Measurements from ENCODE around the gene TGDS. TPM values are rescaled to one million over a fixed set of nuclear protein-coding genes. Genes with fewer than 3 reads are reported as not detected.
"Not testable (repeated sequence)": the region's sequence is repeated elsewhere in the genome, so short reads cannot be mapped to it uniquely, and the experiment has no call there.

TGDS gene
- total RNA-seq, 1 experiment from 2014 or later: 59.9 TPM

GRCh38 chr13:94535775-94536174 lies 60.2 kb downstream of the TGDS start:
- in situ Hi-C loops (cut with HindIII; ENCODE audit: low pct_unique_long_range_greater_than_20kb, low sequenced_read_pairs): no loop called here
- no peak for DNase-seq (ENCODE audit: low read depth, low spot score)

- in situ Hi-C loops (cut with HindIII; ENCODE audit: low pct_unique_long_range_greater_than_20kb, low sequenced_read_pairs): no loop called here
- DNase-seq (ENCODE audit: low read depth, low spot score): no peak
Measured at GRCh38 chr13:94535231-94535630, 60.7 kb downstream of the TGDS start.

- no peak for DNase-seq (ENCODE audit: low read depth, low spot score)
- in situ Hi-C loops (cut with HindIII; ENCODE audit: low pct_unique_long_range_greater_than_20kb, low sequenced_read_pairs): no loop called here
Measured at GRCh38 chr13:94534166-94534565, 61.8 kb downstream of the TGDS start.

GRCh38 chr13:94532278-94532677 lies 63.7 kb downstream of the TGDS start:
- DNase-seq (ENCODE audit: low read depth, low spot score); in situ Hi-C loops (cut with HindIII; ENCODE audit: low pct_unique_long_range_greater_than_20kb, low sequenced_read_pairs): not testable (repeated sequence)

GRCh38 chr13:94526956-94527355 lies 69.0 kb downstream of the TGDS start:
- in situ Hi-C loops (cut with HindIII; ENCODE audit: low pct_unique_long_range_greater_than_20kb, low sequenced_read_pairs): not testable (repeated sequence)
- peak; percentile 12 for DNase-seq (ENCODE audit: low read depth, low spot score)

- DNase-seq (ENCODE audit: low read depth, low spot score): no peak
- in situ Hi-C loops (cut with HindIII; ENCODE audit: low pct_unique_long_range_greater_than_20kb, low sequenced_read_pairs): no loop called here
Measured at GRCh38 chr13:94525781-94526180, 70.2 kb downstream of the TGDS start.

GRCh38 chr13:94524407-94524806 lies 71.5 kb downstream of the TGDS start:
- in situ Hi-C loops (cut with HindIII; ENCODE audit: low pct_unique_long_range_greater_than_20kb, low sequenced_read_pairs): no loop called here
- no peak for DNase-seq (ENCODE audit: low read depth, low spot score)

Other genes starting within 250 kb of the TGDS start
- 1,230 and 1,300 TPM in 2 replicates for gene DCT, start 116.5 kb downstream of the TGDS start, total RNA-seq (2014; rRNA removed; shearing (Covaris generic))
- gene GPR180, start 5.7 kb upstream of the TGDS start, total RNA-seq (2014; rRNA removed; shearing (Covaris generic)): 16.6 and 18.0 TPM in 2 replicates
- 0.08 and 0.19 TPM in 2 replicates for gene SOX21, start 116.4 kb upstream of the TGDS start, total RNA-seq (2014; rRNA removed; shearing (Covaris generic))

All from SK-MEL-5 (cell line).